IMR-90 (cell line): ENCODE results near the gene ZFYVE26.

Source experiments
- FOS ChIP-seq: fragments of 150-350 bp; IDR thresholded peaks from 2 replicates; pipeline ENCODE4 v1.6.1; 2016; ENCODE audit warnings: low read depth, low read length
- MXI1 ChIP-seq: IDR thresholded peaks from 2 replicates; pipeline ENCODE4 v1.6.1; 2012; ENCODE audit warnings: low read depth, mild to moderate bottlenecking, low read length, moderate library complexity, borderline replicate concordance
- POLR2A ChIP-seq: IDR thresholded peaks from 2 replicates; pipeline ENCODE4 v1.6.1; 2012; ENCODE audit warnings: mild to moderate bottlenecking, low read depth, low read length
- RFX5 ChIP-seq: IDR thresholded peaks from 2 replicates; pipeline ENCODE4 v1.8.0; 2012; ENCODE audit warnings: low read depth, mild to moderate bottlenecking, low read length, moderate library complexity
- TF ChIP-seq, protein P1 (sequence below): conservative IDR thresholded peaks from 2 replicates; pipeline ENCODE4 v1.5.1; 2012; ENCODE audit warnings: mild to moderate bottlenecking, low read depth, low read length, improper control_type of control experiment

DNA sequence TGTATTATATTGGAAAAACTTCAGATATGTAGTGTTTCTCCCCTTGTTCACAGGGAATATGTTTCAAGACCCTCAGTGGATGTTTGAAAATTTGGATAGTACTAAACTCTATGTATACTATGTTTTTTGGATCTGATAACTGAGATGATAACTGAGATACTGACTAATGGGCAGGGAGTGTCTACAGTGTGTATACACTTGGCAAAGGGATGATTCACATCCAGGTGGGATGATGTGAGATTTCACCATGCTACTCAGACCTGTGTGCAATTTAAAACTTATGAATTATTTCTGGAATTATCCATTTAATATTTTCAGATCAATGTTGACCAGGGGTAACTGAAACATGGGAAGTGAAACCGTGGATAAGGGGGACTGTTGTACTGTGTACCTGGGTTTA is 17.0 kb upstream of the ZFYVE26 start:
- TF ChIP-seq, protein P1, sequence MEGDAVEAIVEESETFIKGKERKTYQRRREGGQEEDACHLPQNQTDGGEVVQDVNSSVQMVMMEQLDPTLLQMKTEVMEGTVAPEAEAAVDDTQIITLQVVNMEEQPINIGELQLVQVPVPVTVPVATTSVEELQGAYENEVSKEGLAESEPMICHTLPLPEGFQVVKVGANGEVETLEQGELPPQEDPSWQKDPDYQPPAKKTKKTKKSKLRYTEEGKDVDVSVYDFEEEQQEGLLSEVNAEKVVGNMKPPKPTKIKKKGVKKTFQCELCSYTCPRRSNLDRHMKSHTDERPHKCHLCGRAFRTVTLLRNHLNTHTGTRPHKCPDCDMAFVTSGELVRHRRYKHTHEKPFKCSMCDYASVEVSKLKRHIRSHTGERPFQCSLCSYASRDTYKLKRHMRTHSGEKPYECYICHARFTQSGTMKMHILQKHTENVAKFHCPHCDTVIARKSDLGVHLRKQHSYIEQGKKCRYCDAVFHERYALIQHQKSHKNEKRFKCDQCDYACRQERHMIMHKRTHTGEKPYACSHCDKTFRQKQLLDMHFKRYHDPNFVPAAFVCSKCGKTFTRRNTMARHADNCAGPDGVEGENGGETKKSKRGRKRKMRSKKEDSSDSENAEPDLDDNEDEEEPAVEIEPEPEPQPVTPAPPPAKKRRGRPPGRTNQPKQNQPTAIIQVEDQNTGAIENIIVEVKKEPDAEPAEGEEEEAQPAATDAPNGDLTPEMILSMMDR = no peak
- TF ChIP-seq MXI1 (no peak), RFX5 (no peak), FOS (no peak), POLR2A (no peak)
